Stimulated activated naive CD8-positive, alpha-beta T cell treated with anti-CD3 and anti-CD28 coated beads, Interleukin-15, Interleukin-2, amounts not matched to agents 100 U/mL and 50 U/mL, for 24 hours (primary cell): ENCODE measurements around the gene SLC22A4.

Experiments used
- ATAC-seq: fragments of 150-1000 bp; cut with Tn5 transposase; one replicate; pipeline ENCODE4 v1.10.0; 2021
- DNase-seq: peaks from one replicate; pipeline ENCODE4 v3.0.0; 2021

The SLC22A4 gene

GRCh38 chr5:132275367-132276220 lies 18.6 kb upstream of the SLC22A4 start:
- ATAC-seq (no peak), DNase-seq (no peak)

- no peak for ATAC-seq
- DNase-seq, result no peak
These were observed 16.9 kb upstream of the SLC22A4 start for GRCh38 chr5:132277256-132277655.

- DNase-seq, result no peak
- no peak for ATAC-seq
These were observed 16.0 kb upstream of the SLC22A4 start for GRCh38 chr5:132277971-132278853.

- ATAC-seq, result no peak
These were observed 14.4 kb upstream of the SLC22A4 start for GRCh38 chr5:132279801-132280200.

GRCh38 chr5:132280371-132281240 lies 13.6 kb upstream of the SLC22A4 start:
- ATAC-seq (no peak), DNase-seq (no peak)

More at GRCh38 chr5:132279801-132280200, 14.4 kb upstream of the SLC22A4 start:
- no peak for DNase-seq

- no peak for ATAC-seq
- no peak for DNase-seq
These were observed 12.2 kb upstream of the SLC22A4 start for GRCh38 chr5:132281856-132282614.

GRCh38 chr5:132283423-132284043 lies 10.7 kb upstream of the SLC22A4 start:
- ATAC-seq, result no peak
- no peak for DNase-seq

GRCh38 chr5:132289097-132289496 lies 5.1 kb upstream of the SLC22A4 start:
- no peak for ATAC-seq
- DNase-seq, result no peak

- ATAC-seq, result no peak
- DNase-seq, result no peak
These were observed 3.2 kb upstream of the SLC22A4 start for GRCh38 chr5:132291026-132291425.

GRCh38 chr5:132293066-132293991 lies 865 bp upstream of the SLC22A4 start:
- peak; percentile 53 for ATAC-seq
- DNase-seq, result peak; percentile 90

GRCh38 chr5:132294728-132295504 lies 722 bp downstream of the SLC22A4 start:
- DNase-seq, result peak; percentile 83
- peak; percentile 67 for ATAC-seq

GRCh38 chr5:132295505-132296411 lies 1.6 kb downstream of the SLC22A4 start:
- DNase-seq (no peak), ATAC-seq (no peak)

GRCh38 chr5:132296412-132297016 lies 2.3 kb downstream of the SLC22A4 start:
- ATAC-seq, result no peak
- no peak for DNase-seq

GRCh38 chr5:132297211-132297940 lies 3.2 kb downstream of the SLC22A4 start:
- ATAC-seq (no peak), DNase-seq (no peak)

- no peak for DNase-seq
- no peak for ATAC-seq
These were observed 4.4 kb downstream of the SLC22A4 start for GRCh38 chr5:132298298-132299212.

GRCh38 chr5:132299917-132300316 lies 5.7 kb downstream of the SLC22A4 start:
- ATAC-seq, result no peak
- no peak for DNase-seq
